ENCODE data around the gene LARGE1. TPM values are rescaled to one million over a fixed set of nuclear protein-coding genes. Genes with fewer than 3 reads are reported as not detected.

LARGE1 gene
- total and polyA plus RNA-seq, 11 donors = 31.2 to 211 (median 129) TPM

- DNase-seq (no peak), ATAC-seq (no peak)
- Histone ChIP-seq H3K4me3 (no peak overlapping the region), H3K9me3 (no peaks in the 10 kb centered on the region), H3K27me3 (no peaks in the 10 kb centered on the region), H3K36me3 (no peaks in the 10 kb centered on the region), H3K27ac (peak overlapping the region in 2 of 12 donors; percentile 33 to 47), H3K4me1 (peaks cover 0 to 47% (median 24%) of the 10 kb centered on the region in 12 donors)
- TF ChIP-seq CTCF (IDR thresholded peaks at IDR 0.05) (no peak), POLR2A (IDR thresholded peaks at IDR 0.05) (no peak)
- 52 to 68% (median 59%) methylated on average over 6 of the region's 6 CpGs for WGBS, 4 donors
- intact Hi-C loops (cut with DNase I) = no loop called here
These were observed 449.8 kb downstream of the LARGE1 start for GRCh38 chr22:33470456-33470855.

GRCh38 chr22:33467620-33468095, 452.6 kb downstream of the LARGE1 start:
- TF ChIP-seq CTCF (IDR thresholded peaks at IDR 0.05) (peak in 5 of 12 donors; percentile 16 to 39 (median 28)), POLR2A (IDR thresholded peaks at IDR 0.05) (no peak)
- H3K4me1 ChIP-seq = peaks cover 0 to 39% (median 21%) of the 10 kb centered on the region in 12 donors
- peak overlapping the region in 2 of 12 donors; percentile 22 to 29 for H3K27ac ChIP-seq
- H3K9me3 ChIP-seq = peaks cover 0 to 4% (median 0%) of the 10 kb centered on the region in 12 donors
- peak in 1 of 4 donors; percentile 14 for ATAC-seq
- intact Hi-C loops (cut with DNase I) = loop anchor here in 1 of 10 donors (5.0 kb wide), 1 partner anchor 165 kb away; no protein-coding TSS in a partner anchor
- H3K27me3 ChIP-seq = no peaks in the 10 kb centered on the region
- no peak for DNase-seq
- no peaks in the 10 kb centered on the region for H3K36me3 ChIP-seq
- 55 to 74% (median 70%) methylated on average over 5 of the region's 5 CpGs for WGBS, 4 donors
- H3K4me3 ChIP-seq = no peak overlapping the region

GRCh38 chr22:33467080-33467479, 453.2 kb downstream of the LARGE1 start:
- intact Hi-C loops (cut with DNase I) = loop anchor here in 1 of 10 donors (5.0 kb wide), 1 partner anchor 165 kb away; no protein-coding TSS in a partner anchor
- ATAC-seq (peak in 2 of 4 donors; percentile 17 to 19), DNase-seq (no peak)
- Histone ChIP-seq H3K27me3 (no peaks in the 10 kb centered on the region), H3K27ac (peak overlapping the region in 2 of 12 donors; percentile 22 to 29), H3K9me3 (peaks cover 0 to 10% (median 3%) of the 10 kb centered on the region in 12 donors), H3K4me3 (no peak overlapping the region), H3K4me1 (peaks cover 0 to 35% (median 19%) of the 10 kb centered on the region in 12 donors), H3K36me3 (no peaks in the 10 kb centered on the region)
- WGBS, 4 donors = 33 to 50% (median 33%) methylated on average over 2 of the region's 2 CpGs
- TF ChIP-seq POLR2A (IDR thresholded peaks at IDR 0.05) (no peak), CTCF (IDR thresholded peaks at IDR 0.05) (no peak)

- intact Hi-C loops (cut with DNase I) = loop anchor here in 1 of 10 donors (5.0 kb wide), 1 partner anchor 163 kb away; no protein-coding TSS in a partner anchor
- H3K36me3 ChIP-seq = no peaks in the 10 kb centered on the region
- peaks cover 0 to 16% (median 6%) of the 10 kb centered on the region in 12 donors for H3K9me3 ChIP-seq
- peak overlapping the region in 2 of 12 donors; percentile 1 to 8 for H3K27ac ChIP-seq
- peak; percentile 77 to 85 (median 79) for ATAC-seq
- peak in 1 of 5 donors; percentile 13 for DNase-seq
- TF ChIP-seq POLR2A (IDR thresholded peaks at IDR 0.05) = no peak
- no peak for TF ChIP-seq CTCF (IDR thresholded peaks at IDR 0.05)
- H3K4me1 ChIP-seq = peaks cover 0 to 28% (median 17%) of the 10 kb centered on the region in 12 donors
- H3K4me3 ChIP-seq = no peak overlapping the region
- 19 to 34% (median 24%) methylated on average over 5 of the region's 5 CpGs for whole genome bisulfite sequencing, 4 donors
- H3K27me3 ChIP-seq = no peaks in the 10 kb centered on the region
These were observed 454.7 kb downstream of the LARGE1 start for GRCh38 chr22:33465554-33465953.
